ENCODE results near the gene NINL.

GRCh38 chr20:25623225-25623735 is 37.9 kb upstream of the NINL start:
- TF ChIP-seq, protein P1, sequence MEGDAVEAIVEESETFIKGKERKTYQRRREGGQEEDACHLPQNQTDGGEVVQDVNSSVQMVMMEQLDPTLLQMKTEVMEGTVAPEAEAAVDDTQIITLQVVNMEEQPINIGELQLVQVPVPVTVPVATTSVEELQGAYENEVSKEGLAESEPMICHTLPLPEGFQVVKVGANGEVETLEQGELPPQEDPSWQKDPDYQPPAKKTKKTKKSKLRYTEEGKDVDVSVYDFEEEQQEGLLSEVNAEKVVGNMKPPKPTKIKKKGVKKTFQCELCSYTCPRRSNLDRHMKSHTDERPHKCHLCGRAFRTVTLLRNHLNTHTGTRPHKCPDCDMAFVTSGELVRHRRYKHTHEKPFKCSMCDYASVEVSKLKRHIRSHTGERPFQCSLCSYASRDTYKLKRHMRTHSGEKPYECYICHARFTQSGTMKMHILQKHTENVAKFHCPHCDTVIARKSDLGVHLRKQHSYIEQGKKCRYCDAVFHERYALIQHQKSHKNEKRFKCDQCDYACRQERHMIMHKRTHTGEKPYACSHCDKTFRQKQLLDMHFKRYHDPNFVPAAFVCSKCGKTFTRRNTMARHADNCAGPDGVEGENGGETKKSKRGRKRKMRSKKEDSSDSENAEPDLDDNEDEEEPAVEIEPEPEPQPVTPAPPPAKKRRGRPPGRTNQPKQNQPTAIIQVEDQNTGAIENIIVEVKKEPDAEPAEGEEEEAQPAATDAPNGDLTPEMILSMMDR (IDR thresholded peaks at IDR 0.05; ENCODE audit: insufficient read depth, low read length) = no peak
- TF ChIP-seq POLR2AphosphoS5 (IDR thresholded peaks at IDR 0.05; ENCODE audit: low read depth) (no peak), GABPA (IDR thresholded peaks at IDR 0.05; ENCODE audit: low read depth) (no peak), SPI1 (IDR thresholded peaks at IDR 0.05; ENCODE audit: borderline replicate concordance, low read depth) (no peak)

All from HL-60 (cell line).